GM18517 (cell line): ENCODE measurements around the gene PBX3.

ENCODE experiments used
- ATAC-seq: cut with Tn5 transposase; IDR thresholded peaks from one replicate; pipeline ENCODE4 v1.9.1; 2021; ENCODE audit warnings: mild to moderate bottlenecking, moderate library complexity; ENCODE audit not compliant: unreplicated experiment

PBX3 gene

GRCh38 chr9:125861405-125862058 is 114.4 kb downstream of the PBX3 start:
- ATAC-seq = no peak

DNA sequence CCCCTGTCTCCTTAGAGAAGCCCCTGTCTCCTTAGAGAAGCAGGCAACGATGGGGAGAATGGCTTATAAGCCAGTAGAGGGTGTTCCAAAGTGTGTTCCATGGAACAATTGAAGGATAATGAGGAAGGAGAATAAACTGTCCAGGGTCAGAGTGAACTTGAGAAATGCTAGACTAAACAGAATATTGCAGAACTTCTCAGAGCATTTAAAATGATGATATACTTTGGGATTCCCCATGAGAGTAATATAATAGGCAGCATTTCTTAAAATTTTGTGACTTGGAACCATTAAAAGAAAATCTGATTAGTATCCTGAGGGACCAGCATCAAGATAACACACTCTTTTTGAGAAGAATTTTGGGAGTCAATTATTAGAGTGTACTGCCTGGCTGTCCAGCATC is 116.8 kb downstream of the PBX3 start:
- ATAC-seq = no peak

DNA sequence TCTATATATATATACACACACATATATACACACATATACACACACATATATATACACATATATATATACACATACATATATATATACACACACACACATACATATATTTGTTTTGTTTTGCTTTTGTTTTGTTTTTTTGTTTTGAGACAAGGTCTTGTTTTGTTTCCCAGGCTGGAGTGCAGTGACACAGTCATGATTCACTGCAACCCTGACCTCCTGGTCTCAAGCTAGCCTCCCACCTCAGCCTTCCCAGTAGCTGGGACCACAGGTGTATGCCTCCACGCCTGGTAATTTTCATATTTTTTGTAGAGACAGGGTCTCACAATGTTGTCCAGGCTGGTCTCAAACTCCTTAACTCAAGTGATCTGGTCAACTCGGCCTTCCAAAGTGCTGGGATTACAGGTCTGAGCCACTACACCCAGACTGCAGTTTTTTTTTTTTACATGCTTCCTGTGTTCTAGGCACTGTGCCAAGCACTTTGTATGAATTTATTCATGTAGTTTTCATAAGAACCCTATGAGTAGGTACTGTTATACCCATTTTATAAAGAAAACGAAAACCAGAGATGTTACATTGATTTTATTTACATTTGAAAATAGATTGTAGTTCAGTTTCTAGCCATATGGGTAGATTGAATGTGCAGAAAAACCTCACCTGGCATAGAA is 120.7 kb downstream of the PBX3 start:
- ATAC-seq = no peak

DNA sequence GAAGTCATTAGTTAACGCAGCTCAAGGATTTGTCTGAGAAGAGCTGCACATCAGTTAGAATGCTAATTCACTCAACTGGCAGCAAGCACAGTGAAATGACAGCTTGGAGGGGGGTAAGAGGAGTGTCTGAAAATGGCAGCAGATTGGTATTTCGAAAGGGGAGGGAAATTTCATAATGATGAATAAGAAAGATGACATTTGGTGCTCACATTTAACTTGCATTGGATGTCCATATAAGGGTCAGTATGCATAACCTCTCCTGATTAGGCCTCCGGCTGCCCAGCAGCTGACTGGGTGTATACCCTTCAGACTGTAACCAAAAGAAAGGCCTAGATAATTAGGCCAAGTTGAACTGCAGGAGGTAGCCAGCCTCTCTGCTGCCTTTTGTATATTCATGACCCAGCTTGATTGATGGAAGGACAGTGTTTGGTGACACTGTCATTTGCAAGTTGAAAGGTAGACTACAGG is 131.0 kb downstream of the PBX3 start:
- ATAC-seq = no peak

- no peak for ATAC-seq
Measured at GRCh38 chr9:125881042-125881441, 133.9 kb downstream of the PBX3 start.

DNA sequence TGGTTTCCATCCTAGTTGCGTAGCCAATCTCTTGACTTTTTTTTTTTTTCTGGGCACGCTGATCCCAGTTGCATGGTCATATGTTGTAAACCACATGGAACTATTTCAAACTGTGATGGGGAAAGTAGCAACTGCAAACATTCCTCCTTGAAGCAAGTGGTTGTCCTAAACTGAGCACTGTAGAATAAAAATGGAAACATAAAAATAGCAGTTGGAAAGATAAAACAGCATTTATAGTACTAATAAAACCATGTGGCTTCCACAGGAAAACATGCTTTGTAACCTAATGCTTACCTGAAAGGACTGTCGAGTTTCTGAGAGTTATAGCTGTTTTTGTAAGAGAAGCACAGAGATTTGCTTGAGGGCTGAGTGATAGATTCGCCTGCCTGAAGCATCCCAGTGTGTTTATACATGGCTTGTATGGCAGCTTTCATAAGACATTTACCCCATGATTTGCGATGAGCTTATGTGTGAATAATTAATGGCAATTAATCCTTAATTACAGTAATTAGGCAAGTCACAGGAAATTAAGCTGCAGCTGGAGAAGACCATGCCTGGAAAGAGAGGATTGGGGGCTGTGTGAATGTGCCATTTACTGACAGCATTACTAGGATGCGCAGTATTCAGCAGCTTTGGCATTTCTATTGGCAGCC is 136.5 kb downstream of the PBX3 start:
- ATAC-seq = no peak

DNA sequence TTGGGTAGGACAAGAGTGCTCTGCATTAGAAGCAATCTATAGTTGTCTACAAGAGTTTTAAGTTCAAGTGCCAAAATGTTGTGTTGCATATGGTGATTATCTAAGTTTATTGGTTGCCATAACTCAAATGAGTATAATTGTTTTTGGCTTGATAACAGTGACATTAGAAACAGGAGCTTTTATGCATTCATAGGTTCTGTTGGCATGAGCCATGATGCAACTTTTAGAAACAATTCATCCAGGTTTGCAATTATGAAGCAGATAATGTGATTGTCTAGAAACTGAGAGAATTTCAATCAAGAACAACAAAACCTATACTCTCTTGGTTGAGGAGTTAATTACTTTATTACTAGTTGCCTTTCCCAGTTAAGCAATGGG is 137.0 kb downstream of the PBX3 start:
- ATAC-seq = no peak

DNA sequence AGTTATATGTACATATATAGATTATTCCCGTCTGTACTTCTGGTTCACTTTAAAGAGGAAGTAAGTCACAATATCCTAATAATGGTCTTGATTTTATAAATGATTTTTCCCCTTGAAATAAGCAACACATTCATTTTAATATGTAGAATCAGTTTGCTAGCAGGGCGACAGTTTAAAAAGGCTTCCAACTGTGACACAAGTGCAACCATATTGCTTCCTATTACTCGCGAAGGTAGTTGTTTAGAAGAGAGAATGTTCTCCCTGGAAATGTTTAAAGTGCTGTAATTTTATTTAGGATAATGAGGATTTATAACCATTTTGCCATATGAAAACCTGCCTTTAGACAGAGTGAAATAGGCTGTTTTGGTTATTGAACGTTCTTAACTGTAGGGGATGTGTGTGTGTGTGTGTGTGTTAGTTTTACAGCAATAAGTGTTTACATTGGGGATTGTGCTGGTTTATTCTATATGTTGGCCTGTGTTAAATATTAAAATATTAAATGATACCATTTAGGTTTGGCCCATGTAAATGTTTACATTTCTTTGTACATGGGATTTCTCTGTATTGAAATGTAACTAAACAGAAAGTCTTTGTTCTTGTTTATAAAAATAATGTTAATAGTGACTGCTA is 138.3 kb downstream of the PBX3 start:
- no peak for ATAC-seq

- no peak for ATAC-seq
Measured at GRCh38 chr9:125886365-125886764, 139.2 kb downstream of the PBX3 start.

DNA sequence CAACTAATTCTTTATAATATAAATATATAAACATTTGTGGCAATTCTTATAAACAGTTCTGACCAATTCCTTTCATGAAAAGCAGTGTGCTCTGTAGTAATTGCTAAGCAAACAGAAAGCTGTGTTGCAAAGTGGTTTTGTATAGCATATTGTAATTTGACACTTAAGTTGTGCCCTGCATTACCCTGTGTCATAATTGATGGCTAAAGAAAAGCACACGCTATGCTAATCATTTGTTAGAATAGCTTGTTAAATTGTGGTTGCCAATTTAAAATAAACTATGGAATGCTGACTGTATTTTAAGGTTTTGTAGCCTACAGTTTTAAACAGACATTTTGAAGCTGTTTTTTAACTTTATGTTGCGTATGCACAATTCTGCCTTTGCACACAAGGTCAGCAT is 140.0 kb downstream of the PBX3 start:
- ATAC-seq = no peak

- no peak for ATAC-seq
Measured at GRCh38 chr9:125888211-125888610, 141.0 kb downstream of the PBX3 start.

DNA sequence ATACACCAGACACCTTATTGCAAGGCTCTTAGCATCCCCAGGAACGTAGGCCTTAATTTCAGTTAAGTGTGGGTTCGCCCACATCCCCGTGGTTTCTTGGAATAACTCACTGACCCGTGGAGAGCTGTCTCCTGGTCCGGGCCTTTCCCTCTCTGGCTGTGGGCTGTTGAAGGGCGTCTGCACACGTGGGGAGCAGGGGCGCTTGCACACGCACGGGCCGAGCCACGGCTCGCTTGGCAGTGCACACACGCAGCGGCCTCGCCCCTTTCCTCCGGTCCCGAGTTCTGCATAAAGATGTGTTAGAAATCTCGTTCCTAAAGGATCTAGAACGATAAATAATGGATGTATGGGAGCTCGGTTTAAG is 141.9 kb downstream of the PBX3 start:
- no peak for ATAC-seq

DNA sequence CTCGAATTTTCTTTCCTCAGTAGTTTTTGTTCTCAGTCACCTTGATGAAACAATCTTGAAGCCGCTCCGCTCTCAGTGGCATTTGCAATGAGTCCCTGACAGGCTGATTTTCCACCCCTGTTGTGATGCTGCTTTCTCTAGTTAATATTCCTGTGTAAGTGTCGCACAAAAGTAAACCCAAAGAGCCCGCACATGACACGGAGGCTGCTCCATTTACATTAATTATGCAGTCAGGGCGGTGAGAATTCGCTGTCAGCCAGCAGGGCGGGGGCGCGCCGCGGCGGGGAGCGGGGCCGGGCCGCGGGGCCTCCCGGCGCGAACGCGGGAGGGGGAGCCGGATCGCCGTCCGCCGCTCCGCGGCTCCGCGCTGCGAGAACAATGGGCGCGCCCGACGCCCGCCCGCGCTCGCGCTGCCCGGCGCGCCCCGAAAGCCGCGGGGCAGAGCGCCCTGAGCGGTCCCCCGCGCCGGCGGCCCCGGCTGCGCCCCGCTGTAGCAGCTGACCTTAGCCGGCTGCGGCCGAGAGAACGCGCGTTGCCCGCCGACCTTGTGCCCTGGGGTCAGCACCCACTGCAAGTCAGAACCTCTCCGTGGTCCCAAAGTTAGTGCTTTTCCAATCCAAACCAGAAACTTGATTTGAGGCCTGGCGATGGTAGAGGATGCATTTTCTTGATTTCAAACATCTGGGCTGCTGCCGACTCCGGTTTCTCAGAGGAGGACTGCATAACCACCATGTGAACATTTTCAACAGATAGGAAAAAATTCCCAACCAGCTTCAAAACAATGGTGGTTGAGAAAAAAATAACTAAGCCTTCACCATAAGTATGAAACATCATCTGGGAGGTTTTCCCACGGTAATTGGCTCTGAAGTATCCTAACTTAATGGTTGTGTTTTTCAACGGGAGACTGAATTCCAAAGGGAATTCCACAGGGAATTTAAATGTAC is 142.6 kb downstream of the PBX3 start:
- no peak for ATAC-seq

DNA sequence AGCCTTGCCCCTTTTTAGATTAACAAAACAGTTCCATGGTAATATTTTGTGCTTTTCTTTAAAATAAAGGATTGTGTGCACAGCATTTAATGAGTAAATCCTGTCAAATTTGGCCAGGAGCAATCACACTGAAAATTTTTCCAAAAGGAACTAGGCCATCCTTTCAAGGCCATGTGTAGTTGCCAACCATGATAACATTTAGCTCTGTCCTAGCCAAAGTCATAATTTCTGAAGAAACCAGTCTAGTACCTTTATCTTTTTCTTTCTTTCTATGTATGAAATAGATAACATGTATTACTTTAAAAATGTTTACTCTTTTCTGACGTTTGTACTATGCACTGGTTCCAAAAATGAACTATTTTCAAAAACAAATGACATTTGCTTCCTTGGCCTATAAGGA is 143.7 kb downstream of the PBX3 start:
- ATAC-seq = no peak

DNA sequence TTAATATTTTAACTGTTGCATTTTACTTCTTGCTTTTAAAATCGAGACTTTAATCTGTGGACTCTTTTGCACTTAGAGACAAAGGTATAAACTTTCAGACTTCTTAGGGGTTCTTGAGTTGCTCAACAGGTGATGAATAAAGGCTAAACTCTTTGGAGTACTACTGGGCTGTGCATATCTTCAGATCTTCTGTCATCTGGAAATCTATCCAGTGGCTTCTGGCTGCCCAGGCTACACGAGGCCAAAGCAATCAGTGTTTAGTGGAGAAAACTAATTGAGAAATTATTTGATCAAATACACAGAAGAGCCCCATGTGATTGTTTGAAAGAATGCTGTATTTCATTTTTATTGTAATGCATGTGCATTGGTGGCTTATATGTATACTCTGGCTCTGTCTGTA is 146.1 kb downstream of the PBX3 start:
- ATAC-seq = no peak

DNA sequence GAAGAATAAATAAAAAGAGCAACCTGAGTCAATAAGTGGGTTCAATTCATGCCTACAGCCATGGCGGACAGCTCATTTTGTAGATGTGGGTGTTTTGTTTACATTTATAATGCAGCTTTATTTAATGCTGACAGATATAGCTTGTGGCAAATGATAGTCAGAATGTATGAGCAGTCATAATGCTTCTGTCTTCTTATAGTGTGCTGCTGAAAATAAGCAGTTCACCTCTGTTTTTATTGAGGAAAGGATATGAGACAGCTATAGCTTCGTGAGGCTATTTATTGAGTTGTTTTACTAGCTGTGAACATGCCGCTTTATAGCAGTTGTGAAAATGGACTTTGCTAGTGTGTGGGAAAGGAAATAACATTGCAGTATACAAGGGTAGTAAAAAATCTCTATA is 147.4 kb downstream of the PBX3 start:
- no peak for ATAC-seq

DNA sequence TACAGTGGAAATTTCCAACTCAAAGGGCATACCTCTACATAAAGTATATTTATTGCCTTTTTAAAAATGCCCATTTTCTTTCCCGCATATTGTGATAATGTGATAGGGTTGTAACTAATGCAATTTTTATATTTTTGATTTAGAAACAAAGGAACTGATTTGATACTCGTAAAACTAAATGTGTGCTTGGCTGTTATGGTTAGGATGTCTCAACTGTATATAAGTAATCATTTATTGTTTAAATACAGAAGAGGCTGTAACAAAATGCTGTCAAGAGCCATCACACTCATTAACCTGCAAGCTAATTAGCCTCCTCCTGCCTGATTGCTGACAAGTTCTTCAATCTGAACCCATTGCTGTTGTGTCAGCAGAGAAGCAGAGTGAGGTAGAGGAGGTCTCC is 149.2 kb downstream of the PBX3 start:
- no peak for ATAC-seq

GRCh38 chr9:125896964-125897363 is 149.8 kb downstream of the PBX3 start:
- no peak for ATAC-seq

GRCh38 chr9:125897481-125897880 is 150.3 kb downstream of the PBX3 start:
- ATAC-seq = no peak

DNA sequence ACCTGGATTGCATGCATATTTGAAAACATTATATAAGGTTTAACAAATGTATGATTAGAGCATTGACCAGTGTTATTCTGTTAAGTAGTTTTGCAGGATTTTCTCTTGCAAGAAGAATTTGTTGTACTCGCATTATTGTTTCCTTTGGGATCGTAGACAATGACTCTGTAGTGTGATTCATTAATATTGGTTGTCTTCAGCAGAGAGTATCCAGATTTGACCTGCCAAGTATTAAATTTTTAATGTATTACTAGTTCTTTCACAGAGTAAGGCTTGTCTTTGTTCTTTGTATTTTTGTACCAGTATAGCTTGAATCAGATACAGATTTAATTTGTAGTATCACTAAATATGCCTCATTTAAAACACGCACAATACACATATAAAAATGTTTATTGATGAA is 155.0 kb downstream of the PBX3 start:
- no peak for ATAC-seq
